Peyer's patch (tissue), 4 donors: ENCODE data around the gene ABCC6.
"Not testable (repeated sequence)": the region's sequence is repeated elsewhere in the genome, so short reads cannot be mapped to it uniquely, and the experiment has no call there.

Experiments
- POLR2A ChIP-seq, 2 donors: fragments of 450-650 bp; IDR thresholded peaks; one replicate each; pipeline ENCODE4 v1.5.1; 2017; ENCODE audit warnings: antibody characterized with exemption in 2 of 2, mild to moderate bottlenecking in 2 of 2, moderate library complexity in 2 of 2
- TF ChIP-seq, protein P1 (sequence below), 6 experiments: fragments of 450-650 bp in 4 of 6; fragments of 200-600 bp in 2 of 6; sonication (generic) in 1 of 6; IDR thresholded peaks; one replicate each; pipeline ENCODE4 v1.5.1; 2017 to 2019; ENCODE audit warnings: antibody characterized with exemption in 6 of 6, mild to moderate bottlenecking in 3 of 6, moderate library complexity in 1 of 6

DNA sequence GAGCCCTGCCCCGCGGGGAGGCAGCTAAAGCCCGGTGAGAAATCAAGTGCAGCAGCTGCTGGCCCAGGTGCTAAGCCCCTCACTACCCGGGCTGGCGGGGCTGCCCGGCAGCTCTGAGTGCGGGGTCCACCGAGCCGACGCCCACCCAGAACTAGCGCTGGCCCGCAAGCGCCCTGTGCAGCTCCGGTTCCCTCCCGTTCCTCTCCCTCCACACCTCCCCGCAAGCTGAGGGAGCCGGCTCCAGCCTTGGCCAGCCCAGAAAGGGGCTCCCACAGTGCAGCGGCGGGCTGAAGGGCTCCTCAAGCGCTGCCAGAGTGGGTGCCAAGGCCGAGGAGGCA is 118.5 kb downstream of the ABCC6 start:
- TF ChIP-seq, protein P1, sequence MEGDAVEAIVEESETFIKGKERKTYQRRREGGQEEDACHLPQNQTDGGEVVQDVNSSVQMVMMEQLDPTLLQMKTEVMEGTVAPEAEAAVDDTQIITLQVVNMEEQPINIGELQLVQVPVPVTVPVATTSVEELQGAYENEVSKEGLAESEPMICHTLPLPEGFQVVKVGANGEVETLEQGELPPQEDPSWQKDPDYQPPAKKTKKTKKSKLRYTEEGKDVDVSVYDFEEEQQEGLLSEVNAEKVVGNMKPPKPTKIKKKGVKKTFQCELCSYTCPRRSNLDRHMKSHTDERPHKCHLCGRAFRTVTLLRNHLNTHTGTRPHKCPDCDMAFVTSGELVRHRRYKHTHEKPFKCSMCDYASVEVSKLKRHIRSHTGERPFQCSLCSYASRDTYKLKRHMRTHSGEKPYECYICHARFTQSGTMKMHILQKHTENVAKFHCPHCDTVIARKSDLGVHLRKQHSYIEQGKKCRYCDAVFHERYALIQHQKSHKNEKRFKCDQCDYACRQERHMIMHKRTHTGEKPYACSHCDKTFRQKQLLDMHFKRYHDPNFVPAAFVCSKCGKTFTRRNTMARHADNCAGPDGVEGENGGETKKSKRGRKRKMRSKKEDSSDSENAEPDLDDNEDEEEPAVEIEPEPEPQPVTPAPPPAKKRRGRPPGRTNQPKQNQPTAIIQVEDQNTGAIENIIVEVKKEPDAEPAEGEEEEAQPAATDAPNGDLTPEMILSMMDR (IDR thresholded peaks at IDR 0.05): not testable (repeated sequence)
- TF ChIP-seq POLR2A (IDR thresholded peaks at IDR 0.05): not testable (repeated sequence)
